Head of caudate nucleus (tissue), 42 donors: ENCODE results near the gene KNDC1.
"Not testable (repeated sequence)": the region's sequence is repeated elsewhere in the genome, so short reads cannot be mapped to it uniquely, and the experiment has no call there.

Source experiments
- DNase-seq, 42 donors: peaks; one replicate each; pipeline versions ENCODE4 v3.0.0 to v3.0.0-alpha.2; 2020 to 2021; ENCODE audit warnings: mixed read lengths in 7 of 42
- intact Hi-C: fragments of 100-400 bp; cut with DNase I; formaldehyde crosslinking; loops from one replicate; pipeline ENCODE4 v1.15.0; 2022

The KNDC1 gene

GRCh38 chr10:133254421-133255120 lies 94.6 kb downstream of the KNDC1 start:
- DNase-seq, result no peak
- intact Hi-C loops, result no loop called here

- DNase-seq, result no peak
- intact Hi-C loops, result no loop called here
Observed at GRCh38 chr10:133255323-133255722, 95.3 kb downstream of the KNDC1 start.

GRCh38 chr10:133257489-133258065 lies 97.6 kb downstream of the KNDC1 start:
- DNase-seq, result peak in 38 of 42 donors; percentile 23 to 73 (median 46)
- intact Hi-C loops, result no loop called here

- no peak for DNase-seq
- intact Hi-C loops, result no loop called here
Observed at GRCh38 chr10:133258066-133258817, 98.2 kb downstream of the KNDC1 start.

GRCh38 chr10:133258818-133259601 lies 99.0 kb downstream of the KNDC1 start:
- intact Hi-C loops, result no loop called here
- DNase-seq, result peak; percentile 25 to 85 (median 59)

- intact Hi-C loops, result no loop called here
- no peak for DNase-seq
Observed at GRCh38 chr10:133259602-133259989, 99.6 kb downstream of the KNDC1 start.

- intact Hi-C loops, result no loop called here
- DNase-seq, result peak; percentile 37 to 86 (median 61)
Observed at GRCh38 chr10:133260895-133261725, 101.1 kb downstream of the KNDC1 start.

GRCh38 chr10:133261726-133262325 lies 101.8 kb downstream of the KNDC1 start:
- intact Hi-C loops, result no loop called here
- DNase-seq, result peak; percentile 76 to 97 (median 91)

- intact Hi-C loops, result no loop called here
- no peak for DNase-seq
Observed at GRCh38 chr10:133262696-133263095, 102.7 kb downstream of the KNDC1 start.

- intact Hi-C loops, result no loop called here
Observed at GRCh38 chr10:133263674-133264073, 103.7 kb downstream of the KNDC1 start.

GRCh38 chr10:133264461-133264860 lies 104.4 kb downstream of the KNDC1 start:
- intact Hi-C loops, result no loop called here
- peak in 16 of 42 donors; percentile 27 to 72 (median 38) for DNase-seq

More at GRCh38 chr10:133263674-133264073, 103.7 kb downstream of the KNDC1 start:
- no peak for DNase-seq

- DNase-seq, intact Hi-C loops: not testable (repeated sequence)
Observed at GRCh38 chr10:133265052-133265451, 105.0 kb downstream of the KNDC1 start.

- DNase-seq, result no peak
- intact Hi-C loops, result no loop called here
Observed at GRCh38 chr10:133266056-133266795, 106.2 kb downstream of the KNDC1 start.

- DNase-seq, result no peak
- intact Hi-C loops, result no loop called here
Observed at GRCh38 chr10:133267293-133267692, 107.3 kb downstream of the KNDC1 start.

GRCh38 chr10:133267829-133268228 lies 107.8 kb downstream of the KNDC1 start:
- intact Hi-C loops, result no loop called here
- no peak for DNase-seq

GRCh38 chr10:133268532-133268931 lies 108.5 kb downstream of the KNDC1 start:
- DNase-seq, result no peak

GRCh38 chr10:133269367-133269766 lies 109.3 kb downstream of the KNDC1 start:
- DNase-seq, result no peak
- intact Hi-C loops, result no loop called here

More at GRCh38 chr10:133268532-133268931, 108.5 kb downstream of the KNDC1 start:
- intact Hi-C loops, result no loop called here
